ENCODE data around the gene GCA.

- TF ChIP-seq CTCF (IDR thresholded peaks at IDR 0.05; ENCODE audit: low read depth, low read length, missing input control): no peak
- TF ChIP-seq YY1 (IDR thresholded peaks at IDR 0.05): no peak
- no peak for TF ChIP-seq RXRA (IDR thresholded peaks at IDR 0.05)
- no peak for TF ChIP-seq REST (IDR thresholded peaks at IDR 0.05)
- no peak for TF ChIP-seq JUND (IDR thresholded peaks at IDR 0.05)
- TF ChIP-seq FOXA1 (IDR thresholded peaks at IDR 0.05): no peak
- TF ChIP-seq SP1 (IDR thresholded peaks at IDR 0.05): no peak
- TF ChIP-seq MAX (IDR thresholded peaks at IDR 0.05): no peak
- TF ChIP-seq ZBTB33 (IDR thresholded peaks at IDR 0.05): no peak
- TF ChIP-seq GABPA (IDR thresholded peaks at IDR 0.05 in 1 of 2, conservative IDR thresholded peaks at IDR 0.05 in 1 of 2): no peak
- no peak for TF ChIP-seq TAF1 (conservative IDR thresholded peaks at IDR 0.05)
Measured at GRCh38 chr2:162324953-162325352, 19.0 kb upstream of the GCA start.

All from liver (tissue), 3 donors.